ENCODE data around the gene SLC38A8.

SLC38A8 gene

GRCh38 chr16:84016477-84016876, 26.1 kb downstream of the SLC38A8 start:
- no peak overlapping the region for H3K27ac Mint-ChIP-seq
- no peak overlapping the region for H3K4me3 Mint-ChIP-seq
- peaks cover 3% of the 10 kb centered on the region for H3K9me3 Mint-ChIP-seq
- H3K36me3 Mint-ChIP-seq (ENCODE audit: low read depth) = no peaks in the 10 kb centered on the region
- H3K27me3 Mint-ChIP-seq (ENCODE audit: low read depth) = no peaks in the 10 kb centered on the region
- peaks cover 7% of the 10 kb centered on the region for H3K4me1 Mint-ChIP-seq (ENCODE audit: low read depth)

GRCh38 chr16:84015399-84015798, 27.2 kb downstream of the SLC38A8 start:
- no peak overlapping the region for H3K27ac Mint-ChIP-seq
- no peaks in the 10 kb centered on the region for H3K27me3 Mint-ChIP-seq (ENCODE audit: low read depth)
- no peaks in the 10 kb centered on the region for H3K9me3 Mint-ChIP-seq
- no peak overlapping the region for H3K4me3 Mint-ChIP-seq
- peaks cover 7% of the 10 kb centered on the region for H3K4me1 Mint-ChIP-seq (ENCODE audit: low read depth)
- H3K36me3 Mint-ChIP-seq (ENCODE audit: low read depth) = no peaks in the 10 kb centered on the region

- no peak overlapping the region for H3K4me3 Mint-ChIP-seq
- H3K27me3 Mint-ChIP-seq (ENCODE audit: low read depth) = no peaks in the 10 kb centered on the region
- no peaks in the 10 kb centered on the region for H3K9me3 Mint-ChIP-seq
- peaks cover 7% of the 10 kb centered on the region for H3K4me1 Mint-ChIP-seq (ENCODE audit: low read depth)
- H3K36me3 Mint-ChIP-seq (ENCODE audit: low read depth) = no peaks in the 10 kb centered on the region
- no peak overlapping the region for H3K27ac Mint-ChIP-seq
Observed at GRCh38 chr16:84014570-84015327, 27.8 kb downstream of the SLC38A8 start.

GRCh38 chr16:84013787-84014569, 28.6 kb downstream of the SLC38A8 start:
- Mint-ChIP-seq H3K36me3 (ENCODE audit: low read depth) (no peaks in the 10 kb centered on the region), H3K27me3 (ENCODE audit: low read depth) (no peaks in the 10 kb centered on the region), H3K27ac (no peak overlapping the region), H3K4me3 (no peak overlapping the region), H3K4me1 (ENCODE audit: low read depth) (peaks cover 7% of the 10 kb centered on the region), H3K9me3 (no peaks in the 10 kb centered on the region)

DNA sequence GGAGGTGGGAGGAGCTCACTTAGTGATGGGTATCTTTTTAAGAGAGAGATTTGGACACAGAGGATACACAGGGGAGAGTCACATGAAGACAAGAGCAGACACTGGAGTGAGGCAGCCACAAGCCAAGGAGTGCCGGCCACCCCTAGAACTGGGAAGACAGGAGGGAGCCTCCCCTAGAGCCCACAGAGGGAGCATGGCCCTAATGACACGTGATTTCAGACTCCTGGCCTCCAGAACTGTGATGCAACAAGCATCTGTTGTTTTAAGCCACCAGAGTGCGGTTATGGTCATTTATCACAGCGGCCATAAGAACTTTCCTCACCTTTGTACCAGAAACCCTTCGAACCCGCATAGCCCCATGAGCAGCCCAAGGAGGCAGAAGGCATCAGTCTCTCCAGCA, 33.3 kb downstream of the SLC38A8 start:
- Mint-ChIP-seq H3K9me3 (no peaks in the 10 kb centered on the region), H3K4me1 (ENCODE audit: low read depth) (peaks cover 2% of the 10 kb centered on the region), H3K36me3 (ENCODE audit: low read depth) (no peaks in the 10 kb centered on the region), H3K4me3 (no peak overlapping the region), H3K27me3 (ENCODE audit: low read depth) (no peaks in the 10 kb centered on the region), H3K27ac (no peak overlapping the region)

GRCh38 chr16:84007965-84008364, 34.6 kb downstream of the SLC38A8 start:
- H3K36me3 Mint-ChIP-seq (ENCODE audit: low read depth) = no peaks in the 10 kb centered on the region
- no peaks in the 10 kb centered on the region for H3K9me3 Mint-ChIP-seq
- no peaks in the 10 kb centered on the region for H3K27me3 Mint-ChIP-seq (ENCODE audit: low read depth)
- no peak overlapping the region for H3K27ac Mint-ChIP-seq
- no peaks in the 10 kb centered on the region for H3K4me1 Mint-ChIP-seq (ENCODE audit: low read depth)
- H3K4me3 Mint-ChIP-seq = no peak overlapping the region

DNA sequence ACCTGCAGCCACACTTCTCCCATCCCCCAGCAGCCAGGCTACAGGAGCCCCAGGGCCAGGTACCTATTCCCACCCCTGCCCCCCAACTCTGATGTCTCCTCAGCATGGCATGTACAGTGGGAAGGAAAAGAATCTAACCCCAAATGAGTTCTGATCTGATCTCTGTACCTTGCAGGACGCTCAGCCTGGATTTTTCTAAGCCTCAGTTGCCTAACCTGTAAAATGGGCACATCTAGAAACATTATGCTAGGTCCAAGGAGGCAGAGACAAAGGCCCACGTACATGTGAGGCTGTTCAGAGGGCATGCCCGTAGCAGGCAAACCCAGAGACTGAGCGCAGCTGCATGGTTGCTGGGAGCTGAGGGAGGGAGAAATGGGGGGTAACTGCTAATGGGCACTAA, 35.1 kb downstream of the SLC38A8 start:
- Mint-ChIP-seq H3K9me3 (no peaks in the 10 kb centered on the region), H3K4me3 (no peak overlapping the region), H3K27me3 (ENCODE audit: low read depth) (no peaks in the 10 kb centered on the region), H3K36me3 (ENCODE audit: low read depth) (no peaks in the 10 kb centered on the region), H3K4me1 (ENCODE audit: low read depth) (no peaks in the 10 kb centered on the region), H3K27ac (no peak overlapping the region)

- H3K36me3 Mint-ChIP-seq (ENCODE audit: low read depth) = no peaks in the 10 kb centered on the region
- H3K4me1 Mint-ChIP-seq (ENCODE audit: low read depth) = no peaks in the 10 kb centered on the region
- H3K27ac Mint-ChIP-seq = no peak overlapping the region
- H3K4me3 Mint-ChIP-seq = no peak overlapping the region
- no peaks in the 10 kb centered on the region for H3K27me3 Mint-ChIP-seq (ENCODE audit: low read depth)
- no peaks in the 10 kb centered on the region for H3K9me3 Mint-ChIP-seq
Observed at GRCh38 chr16:84005391-84005790, 37.2 kb downstream of the SLC38A8 start.

DNA sequence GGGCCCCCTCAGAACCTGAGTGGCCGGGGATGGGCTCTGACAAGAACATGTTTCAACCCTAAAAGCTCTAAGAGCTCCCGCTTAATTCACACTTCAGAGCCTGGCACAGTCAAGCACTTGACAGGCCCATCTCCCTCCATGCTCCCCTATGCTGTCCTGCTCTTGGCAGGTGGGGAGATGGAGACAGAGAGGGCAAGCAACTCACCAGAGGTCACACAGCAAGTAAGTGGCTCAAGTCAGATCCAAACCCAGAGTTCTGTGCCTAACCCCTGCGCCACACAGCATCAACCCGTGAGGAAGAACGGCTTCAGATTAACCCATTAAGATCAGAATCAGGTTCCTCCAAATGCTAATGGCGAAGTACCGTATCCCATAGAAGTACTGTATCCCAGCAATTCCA, 38.2 kb downstream of the SLC38A8 start:
- Mint-ChIP-seq H3K4me1 (ENCODE audit: low read depth) (no peaks in the 10 kb centered on the region), H3K27me3 (ENCODE audit: low read depth) (no peaks in the 10 kb centered on the region), H3K36me3 (ENCODE audit: low read depth) (no peaks in the 10 kb centered on the region), H3K4me3 (no peak overlapping the region), H3K27ac (no peak overlapping the region), H3K9me3 (no peaks in the 10 kb centered on the region)

GRCh38 chr16:84003038-84003437, 39.6 kb downstream of the SLC38A8 start:
- Mint-ChIP-seq H3K4me3 (no peak overlapping the region), H3K27ac (no peak overlapping the region), H3K4me1 (ENCODE audit: low read depth) (no peaks in the 10 kb centered on the region), H3K9me3 (no peaks in the 10 kb centered on the region), H3K36me3 (ENCODE audit: low read depth) (no peaks in the 10 kb centered on the region), H3K27me3 (ENCODE audit: low read depth) (no peaks in the 10 kb centered on the region)

DNA sequence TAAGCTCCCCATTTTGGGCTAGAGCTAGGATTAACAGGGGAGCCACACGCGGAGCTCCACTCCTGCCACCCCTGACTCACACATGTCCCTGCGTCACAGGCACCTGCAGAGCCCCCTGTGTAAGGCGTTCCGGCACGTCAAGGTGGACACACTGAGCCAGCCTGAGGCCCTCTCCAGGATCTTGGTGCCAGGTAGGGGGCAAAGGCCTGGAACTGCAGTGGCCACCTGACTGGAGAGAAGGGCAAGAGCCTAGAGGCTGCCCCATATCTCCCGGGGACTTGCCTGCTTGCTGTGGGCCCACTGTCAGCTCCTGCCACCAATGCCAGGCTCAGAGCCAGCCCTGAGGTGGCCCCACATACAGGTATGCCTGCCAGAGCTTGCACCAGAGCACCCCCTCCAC, 40.9 kb downstream of the SLC38A8 start:
- Mint-ChIP-seq H3K36me3 (ENCODE audit: low read depth) (no peaks in the 10 kb centered on the region), H3K27me3 (ENCODE audit: low read depth) (no peaks in the 10 kb centered on the region), H3K27ac (no peak overlapping the region), H3K9me3 (no peaks in the 10 kb centered on the region), H3K4me3 (no peak overlapping the region), H3K4me1 (ENCODE audit: low read depth) (no peaks in the 10 kb centered on the region)

DNA sequence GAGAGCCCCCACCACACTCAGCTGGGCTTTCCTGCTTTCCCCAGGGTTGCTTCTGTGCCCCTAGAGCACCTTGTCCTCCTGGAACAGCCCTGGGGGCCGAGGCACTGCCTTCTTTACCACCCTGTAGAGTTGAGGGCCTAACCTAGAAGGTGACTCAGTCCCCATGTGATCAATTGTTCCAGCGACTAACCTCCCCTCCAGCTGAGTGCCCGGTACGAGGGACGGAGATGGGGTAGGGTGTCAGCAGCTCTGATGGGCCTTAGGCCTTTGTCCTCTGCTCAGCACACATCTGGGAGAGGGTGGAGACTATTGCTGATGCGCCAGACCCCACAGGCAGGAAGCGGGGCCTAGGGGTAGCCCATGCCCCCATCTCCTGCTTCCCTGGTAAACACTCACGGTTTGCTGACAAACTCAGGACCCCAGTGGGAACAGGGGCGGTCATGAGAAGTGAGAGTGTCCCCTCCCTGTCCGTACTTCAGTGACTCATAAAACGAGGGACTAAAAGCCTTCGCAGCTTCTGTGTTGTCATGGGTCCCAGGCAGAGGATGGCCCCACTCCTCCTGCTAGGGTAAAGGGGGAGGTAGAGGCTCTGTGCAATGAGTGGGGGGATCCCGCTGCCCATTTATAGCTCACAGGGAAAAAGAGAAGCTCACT, 41.5 kb downstream of the SLC38A8 start:
- no peaks in the 10 kb centered on the region for H3K27me3 Mint-ChIP-seq (ENCODE audit: low read depth)
- no peak overlapping the region for H3K4me3 Mint-ChIP-seq
- no peaks in the 10 kb centered on the region for H3K9me3 Mint-ChIP-seq
- H3K27ac Mint-ChIP-seq = no peak overlapping the region
- no peaks in the 10 kb centered on the region for H3K4me1 Mint-ChIP-seq (ENCODE audit: low read depth)
- H3K36me3 Mint-ChIP-seq (ENCODE audit: low read depth) = no peaks in the 10 kb centered on the region

GRCh38 chr16:83998091-83998490, 44.5 kb downstream of the SLC38A8 start:
- no peaks in the 10 kb centered on the region for H3K4me1 Mint-ChIP-seq (ENCODE audit: low read depth)
- no peaks in the 10 kb centered on the region for H3K36me3 Mint-ChIP-seq (ENCODE audit: low read depth)
- H3K27ac Mint-ChIP-seq = no peak overlapping the region
- no peak overlapping the region for H3K4me3 Mint-ChIP-seq
- no peaks in the 10 kb centered on the region for H3K9me3 Mint-ChIP-seq
- peaks cover 4% of the 10 kb centered on the region for H3K27me3 Mint-ChIP-seq (ENCODE audit: low read depth)

GRCh38 chr16:83996481-83997252, 45.9 kb downstream of the SLC38A8 start:
- Mint-ChIP-seq H3K4me1 (ENCODE audit: low read depth) (no peaks in the 10 kb centered on the region), H3K27me3 (ENCODE audit: low read depth) (peaks cover 4% of the 10 kb centered on the region), H3K36me3 (ENCODE audit: low read depth) (no peaks in the 10 kb centered on the region), H3K4me3 (no peak overlapping the region), H3K27ac (no peak overlapping the region), H3K9me3 (no peaks in the 10 kb centered on the region)
